LoVo (cell line): ENCODE measurements around the gene CHKB.

Source experiments
- DNase-seq: peaks from one replicate; pipeline ENCODE4 v3.0.0-alpha.2; 2016; ENCODE audit warnings: low spot score

The CHKB gene

DNA sequence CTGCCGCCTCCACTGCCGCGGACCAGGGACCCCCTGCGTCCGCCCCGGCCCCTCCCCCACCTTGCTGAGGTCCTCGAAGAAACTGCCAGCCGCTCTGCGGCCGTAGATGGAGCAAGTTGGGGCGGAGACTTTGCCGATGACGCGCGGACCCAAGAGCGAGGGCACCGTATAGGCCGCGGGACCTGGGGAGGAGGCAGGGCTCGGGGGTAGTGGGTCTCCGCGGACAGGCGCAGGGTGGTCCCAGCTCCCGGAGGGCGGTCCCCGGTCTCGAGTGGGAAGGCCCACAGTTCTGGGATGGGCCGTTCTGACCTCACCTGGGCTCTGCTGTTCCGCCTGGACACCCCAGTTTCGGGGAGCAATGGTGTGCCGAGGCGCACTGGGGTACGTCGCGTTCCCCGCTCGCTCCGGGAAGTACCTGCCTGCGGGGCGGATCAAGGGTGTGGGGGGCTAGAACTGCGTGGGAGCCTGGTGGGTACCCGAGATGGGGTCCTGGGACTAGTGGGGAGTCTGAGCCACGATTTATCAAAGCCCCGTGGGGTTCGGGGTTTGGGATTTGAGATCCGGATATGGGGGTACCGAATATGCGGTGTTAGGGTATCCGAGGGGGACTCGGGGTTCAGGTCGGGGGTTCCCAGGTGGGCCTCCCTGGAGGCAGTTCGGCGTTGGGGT, 51.6 kb downstream of the CHKB start:
- DNase-seq: peak; percentile 84

DNA sequence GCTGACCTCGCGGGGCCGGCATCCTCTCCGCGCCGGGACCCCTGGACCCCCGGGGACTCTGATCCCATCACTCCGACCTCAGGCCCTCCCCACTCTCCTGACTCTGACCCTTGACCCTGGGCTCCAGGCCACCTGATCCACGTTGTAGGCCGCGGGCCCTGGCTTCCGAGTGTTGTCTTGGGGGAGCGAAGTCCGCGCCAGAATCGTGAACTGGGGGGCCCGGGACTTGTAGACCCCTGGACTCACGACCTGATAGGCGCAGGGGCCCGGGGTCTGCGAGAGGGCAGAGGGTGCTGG, 52.1 kb downstream of the CHKB start:
- no peak for DNase-seq

- peak; percentile 81 for DNase-seq
These were observed 52.6 kb downstream of the CHKB start, which contains the start of gene TYMP for GRCh38 chr22:50529897-50530579. TSS of gene TYMP (minus strand) at chr22:50530012. CDS start at chr22:50529709, 303 bp downstream.

DNA sequence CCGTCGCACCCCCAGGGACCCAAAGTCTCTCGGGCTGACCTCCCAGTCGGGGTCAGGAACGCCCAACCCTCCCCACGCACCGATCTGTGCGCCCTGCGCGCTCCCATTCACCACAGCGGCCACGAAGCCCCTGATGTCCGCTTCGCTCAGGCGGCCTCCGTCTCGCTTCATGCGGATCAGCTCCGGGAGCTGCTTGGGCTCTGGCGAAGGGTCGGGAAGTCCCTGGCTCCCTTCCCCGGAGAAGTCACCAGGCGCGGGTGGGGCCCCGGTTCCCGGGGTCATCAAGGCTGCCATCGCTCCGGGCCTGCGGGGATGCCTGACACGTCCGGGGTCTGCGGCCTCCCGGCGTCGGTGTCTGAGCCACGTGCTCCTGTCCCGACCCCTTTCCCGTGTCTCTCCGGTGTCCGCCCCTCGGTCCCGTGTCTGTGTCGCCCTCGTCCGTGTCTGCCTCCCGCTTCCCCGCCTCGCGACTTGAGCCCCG, 53.2 kb downstream of the CHKB start:
- DNase-seq: no peak
